ENCODE data around the gene HCRTR1.

The HCRTR1 gene

GRCh38 chr1:31617916-31618746, 642 bp downstream of the HCRTR1 start:
- Histone ChIP-seq H3K27ac (ENCODE audit: low read depth, low read length) (no peak overlapping the region), H3K4me1 (ENCODE audit: control insufficient read depth in 5 of 5, insufficient read depth in 5 of 5, low read length in 5 of 5) (peaks cover 1 to 37% (median 14%) of the 10 kb centered on the region in 5 donors), H3K27me3 (ENCODE audit: control insufficient read depth in 5 of 5, insufficient read depth in 4 of 5, low read length in 5 of 5) (peaks cover 5 to 25% (median 14%) of the 10 kb centered on the region in 5 donors), H3K36me3 (ENCODE audit: control insufficient read depth in 5 of 5, insufficient read depth in 5 of 5, low read length in 5 of 5) (no peaks in the 10 kb centered on the region), H3K4me3 (ENCODE audit: low read depth in 1 of 5, low read length in 5 of 5) (peak overlapping the region in 4 of 5 donors; percentile 30 to 60 (median 56)), H3K9ac (ENCODE audit: low read length in 5 of 5) (peak overlapping the region in 2 of 5 donors; percentile 34 to 44), H3K9me3 (ENCODE audit: control insufficient read depth in 5 of 5, low read length in 5 of 5) (no peaks in the 10 kb centered on the region)

- peaks cover 5 to 25% (median 14%) of the 10 kb centered on the region in 5 donors for H3K27me3 ChIP-seq (ENCODE audit: control insufficient read depth in 5 of 5, insufficient read depth in 4 of 5, low read length in 5 of 5)
- H3K27ac ChIP-seq (ENCODE audit: low read depth, low read length) = no peak overlapping the region
- H3K4me3 ChIP-seq (ENCODE audit: low read depth in 1 of 5, low read length in 5 of 5) = no peak overlapping the region
- H3K9ac ChIP-seq (ENCODE audit: low read length in 5 of 5) = no peak overlapping the region
- H3K4me1 ChIP-seq (ENCODE audit: control insufficient read depth in 5 of 5, insufficient read depth in 5 of 5, low read length in 5 of 5) = peaks cover 1 to 28% (median 11%) of the 10 kb centered on the region in 5 donors
- no peaks in the 10 kb centered on the region for H3K9me3 ChIP-seq (ENCODE audit: control insufficient read depth in 5 of 5, low read length in 5 of 5)
- no peaks in the 10 kb centered on the region for H3K36me3 ChIP-seq (ENCODE audit: control insufficient read depth in 5 of 5, insufficient read depth in 5 of 5, low read length in 5 of 5)
Measured at GRCh38 chr1:31618916-31619846, 1.7 kb downstream of the HCRTR1 start.

GRCh38 chr1:31620631-31621497, 3.4 kb downstream of the HCRTR1 start:
- Histone ChIP-seq H3K9me3 (ENCODE audit: control insufficient read depth in 5 of 5, low read length in 5 of 5) (no peaks in the 10 kb centered on the region), H3K4me3 (ENCODE audit: low read depth in 1 of 5, low read length in 5 of 5) (no peak overlapping the region), H3K27ac (ENCODE audit: low read depth, low read length) (no peak overlapping the region), H3K4me1 (ENCODE audit: control insufficient read depth in 5 of 5, insufficient read depth in 5 of 5, low read length in 5 of 5) (peaks cover 0 to 18% (median 5%) of the 10 kb centered on the region in 5 donors), H3K27me3 (ENCODE audit: control insufficient read depth in 5 of 5, insufficient read depth in 4 of 5, low read length in 5 of 5) (peaks cover 5 to 25% (median 14%) of the 10 kb centered on the region in 5 donors), H3K9ac (ENCODE audit: low read length in 5 of 5) (no peak overlapping the region), H3K36me3 (ENCODE audit: control insufficient read depth in 5 of 5, insufficient read depth in 5 of 5, low read length in 5 of 5) (no peaks in the 10 kb centered on the region)

GRCh38 chr1:31621498-31621820, 4.0 kb downstream of the HCRTR1 start:
- Histone ChIP-seq H3K9ac (ENCODE audit: low read length in 5 of 5) (no peak overlapping the region), H3K36me3 (ENCODE audit: control insufficient read depth in 5 of 5, insufficient read depth in 5 of 5, low read length in 5 of 5) (peaks cover 0 to 4% (median 0%) of the 10 kb centered on the region in 5 donors), H3K27ac (ENCODE audit: low read depth, low read length) (no peak overlapping the region), H3K4me3 (ENCODE audit: low read depth in 1 of 5, low read length in 5 of 5) (no peak overlapping the region), H3K27me3 (ENCODE audit: control insufficient read depth in 5 of 5, insufficient read depth in 4 of 5, low read length in 5 of 5) (peaks cover 3 to 20% (median 10%) of the 10 kb centered on the region in 5 donors), H3K4me1 (ENCODE audit: control insufficient read depth in 5 of 5, insufficient read depth in 5 of 5, low read length in 5 of 5) (peaks cover 0 to 18% (median 8%) of the 10 kb centered on the region in 5 donors), H3K9me3 (ENCODE audit: control insufficient read depth in 5 of 5, low read length in 5 of 5) (no peaks in the 10 kb centered on the region)

GRCh38 chr1:31621847-31622730, 4.6 kb downstream of the HCRTR1 start:
- peaks cover 0 to 9% (median 0%) of the 10 kb centered on the region in 5 donors for H3K36me3 ChIP-seq (ENCODE audit: control insufficient read depth in 5 of 5, insufficient read depth in 5 of 5, low read length in 5 of 5)
- no peak overlapping the region for H3K27ac ChIP-seq (ENCODE audit: low read depth, low read length)
- H3K27me3 ChIP-seq (ENCODE audit: control insufficient read depth in 5 of 5, insufficient read depth in 4 of 5, low read length in 5 of 5) = peaks cover 1 to 14% (median 5%) of the 10 kb centered on the region in 5 donors
- no peak overlapping the region for H3K9ac ChIP-seq (ENCODE audit: low read length in 5 of 5)
- no peaks in the 10 kb centered on the region for H3K9me3 ChIP-seq (ENCODE audit: control insufficient read depth in 5 of 5, low read length in 5 of 5)
- H3K4me1 ChIP-seq (ENCODE audit: control insufficient read depth in 5 of 5, insufficient read depth in 5 of 5, low read length in 5 of 5) = peaks cover 0 to 20% (median 14%) of the 10 kb centered on the region in 5 donors
- no peak overlapping the region for H3K4me3 ChIP-seq (ENCODE audit: low read depth in 1 of 5, low read length in 5 of 5)

GRCh38 chr1:31623365-31623764, 5.9 kb downstream of the HCRTR1 start:
- Histone ChIP-seq H3K4me1 (ENCODE audit: control insufficient read depth in 5 of 5, insufficient read depth in 5 of 5, low read length in 5 of 5) (peaks cover 3 to 27% (median 21%) of the 10 kb centered on the region in 5 donors), H3K27me3 (ENCODE audit: control insufficient read depth in 5 of 5, insufficient read depth in 4 of 5, low read length in 5 of 5) (peaks cover 0 to 9% (median 0%) of the 10 kb centered on the region in 5 donors), H3K9me3 (ENCODE audit: control insufficient read depth in 5 of 5, low read length in 5 of 5) (no peaks in the 10 kb centered on the region), H3K27ac (ENCODE audit: low read depth, low read length) (no peak overlapping the region), H3K4me3 (ENCODE audit: low read depth in 1 of 5, low read length in 5 of 5) (no peak overlapping the region), H3K9ac (ENCODE audit: low read length in 5 of 5) (no peak overlapping the region), H3K36me3 (ENCODE audit: control insufficient read depth in 5 of 5, insufficient read depth in 5 of 5, low read length in 5 of 5) (peaks cover 0 to 20% (median 6%) of the 10 kb centered on the region in 5 donors)

GRCh38 chr1:31624309-31624708, 6.8 kb downstream of the HCRTR1 start:
- Histone ChIP-seq H3K4me3 (ENCODE audit: low read depth in 1 of 5, low read length in 5 of 5) (no peak overlapping the region), H3K4me1 (ENCODE audit: control insufficient read depth in 5 of 5, insufficient read depth in 5 of 5, low read length in 5 of 5) (peaks cover 3 to 25% (median 21%) of the 10 kb centered on the region in 5 donors), H3K9me3 (ENCODE audit: control insufficient read depth in 5 of 5, low read length in 5 of 5) (no peaks in the 10 kb centered on the region), H3K9ac (ENCODE audit: low read length in 5 of 5) (no peak overlapping the region), H3K36me3 (ENCODE audit: control insufficient read depth in 5 of 5, insufficient read depth in 5 of 5, low read length in 5 of 5) (peaks cover 2 to 29% (median 15%) of the 10 kb centered on the region in 5 donors), H3K27me3 (ENCODE audit: control insufficient read depth in 5 of 5, insufficient read depth in 4 of 5, low read length in 5 of 5) (no peaks in the 10 kb centered on the region), H3K27ac (ENCODE audit: low read depth, low read length) (no peak overlapping the region)

- no peak overlapping the region for H3K9ac ChIP-seq (ENCODE audit: low read length in 5 of 5)
- peaks cover 3 to 25% (median 21%) of the 10 kb centered on the region in 5 donors for H3K4me1 ChIP-seq (ENCODE audit: control insufficient read depth in 5 of 5, insufficient read depth in 5 of 5, low read length in 5 of 5)
- no peak overlapping the region for H3K4me3 ChIP-seq (ENCODE audit: low read depth in 1 of 5, low read length in 5 of 5)
- H3K36me3 ChIP-seq (ENCODE audit: control insufficient read depth in 5 of 5, insufficient read depth in 5 of 5, low read length in 5 of 5) = peaks cover 3 to 35% (median 21%) of the 10 kb centered on the region in 5 donors
- H3K27ac ChIP-seq (ENCODE audit: low read depth, low read length) = no peak overlapping the region
- no peaks in the 10 kb centered on the region for H3K9me3 ChIP-seq (ENCODE audit: control insufficient read depth in 5 of 5, low read length in 5 of 5)
- no peaks in the 10 kb centered on the region for H3K27me3 ChIP-seq (ENCODE audit: control insufficient read depth in 5 of 5, insufficient read depth in 4 of 5, low read length in 5 of 5)
Measured at GRCh38 chr1:31624731-31625514, 7.4 kb downstream of the HCRTR1 start.
